Sigmoid colon (tissue), 7 donors: Measurements from ENCODE around the gene XPO1. TPM values are rescaled to one million over a fixed set of nuclear protein-coding genes. Genes with fewer than 3 reads are reported as not detected.

Experiments
- DNase-seq: peaks from one replicate; pipeline ENCODE4 v3.0.0-alpha.2; 2019
- H3K27ac ChIP-seq, 4 donors: fragments of 200-600 bp; sonication (generic); one replicate each; pipeline ENCODE4 v1.5.1; 2016 to 2019; ENCODE audit warnings: mild to moderate bottlenecking in 1 of 4
- H3K27me3 ChIP-seq, 3 donors: fragments of 200-600 bp; sonication (generic); one replicate each; pipeline ENCODE4 v1.5.1; 2019; ENCODE audit warnings: mild to moderate bottlenecking in 1 of 3
- H3K36me3 ChIP-seq, 4 donors: fragments of 200-600 bp; sonication (generic); one replicate each; pipeline ENCODE4 v1.5.1; 2016 to 2019
- H3K4me1 ChIP-seq, 4 donors: fragments of 200-600 bp; sonication (generic); one replicate each; pipeline ENCODE4 v1.5.1; 2017 to 2019
- H3K4me3 ChIP-seq, 4 donors: fragments of 200-600 bp; sonication (generic); one replicate each; pipeline ENCODE4 v1.5.1; 2017 to 2019; ENCODE audit warnings: mild to moderate bottlenecking in 2 of 4, moderate library complexity in 1 of 4
- H3K9me3 ChIP-seq, 4 donors: fragments of 200-600 bp in 3 of 4; sonication (generic) in 3 of 4; one replicate each; pipeline versions ENCODE4 v1.5.1 to v1.6.1; 2013 to 2019
- CTCF ChIP-seq, 4 experiments: fragments of 450-650 bp in 3 of 4; fragments of 200-600 bp in 1 of 4; IDR thresholded peaks; one replicate each; pipeline ENCODE4 v1.5.1; 2016 to 2019; ENCODE audit warnings: antibody characterized with exemption in 4 of 4, mild to moderate bottlenecking in 3 of 4, moderate library complexity in 2 of 4
- EP300 ChIP-seq, 4 donors: sonication (generic); formaldehyde crosslinking; IDR thresholded peaks; one replicate each; pipeline ENCODE4 v1.6.1; 2017; ENCODE audit warnings: antibody characterized with exemption in 4 of 4
- POLR2A ChIP-seq, 2 donors: fragments of 450-650 bp; IDR thresholded peaks; one replicate each; pipeline ENCODE4 v1.6.1; 2016; ENCODE audit warnings: antibody characterized with exemption in 2 of 2, mild to moderate bottlenecking in 2 of 2, moderate library complexity in 2 of 2
- POLR2AphosphoS5 ChIP-seq, 4 donors: sonication (generic); formaldehyde crosslinking; IDR thresholded peaks; one replicate each; pipeline ENCODE4 v1.6.1; 2017; ENCODE audit warnings: antibody characterized with exemption in 4 of 4
- WGBS, 2 donors: extraction: QIAGEN DNeasy Blood & Tissue Kit; methylation state at CpG; one replicate each; pipeline ENCODE4 v1.1.7; 2013; 5-methylcytosine and 5-hydroxymethylcytosine counted together
- intact Hi-C: fragments of 100-400 bp; cut with DNase I; formaldehyde crosslinking; loops from one replicate; pipeline ENCODE4 v1.15.1; 2023
- polyA plus RNA-seq, 3 donors: library from polyadenylated mRNA; stranded (reverse); fragments of 200-250 nt; gene quantifications; one replicate each; pipeline ENCODE4 v1.2.3, GENCODE V29; 2013
- total RNA-seq, 4 donors: library from RNA; depleted of rRNA; stranded (reverse); fragments of >200 nt; gene quantifications; one replicate each; pipeline ENCODE4 v1.1.0, GENCODE V29; 2016
- donor health status: healthy with polysubstance abuse.
- donor health status: Bipolar disorder and iron deficiency.
- donor health status: healthy.

Gene XPO1
- total and polyA plus RNA-seq, 7 donors = 23.4 to 460 (median 90.6) TPM

GRCh38 chr2:61557381-61557780 is 19.2 kb upstream of the XPO1 start:
- intact Hi-C loops = no loop called here
- H3K4me3 ChIP-seq = no peak overlapping the region
- WGBS, 2 donors = 77 to 85% methylated on average over 6 of the region's 6 CpGs

GRCh38 chr2:61554604-61555003 is 16.4 kb upstream of the XPO1 start:
- H3K27me3 ChIP-seq = no peaks in the 10 kb centered on the region
- WGBS, 2 donors = 91 to 92% methylated on average over 1 of the region's 1 CpG
- no peaks in the 10 kb centered on the region for H3K4me1 ChIP-seq
- H3K36me3 ChIP-seq = no peaks in the 10 kb centered on the region
- H3K4me3 ChIP-seq = no peak overlapping the region
- no peak for DNase-seq
- intact Hi-C loops = no loop called here
- H3K9me3 ChIP-seq = no peaks in the 10 kb centered on the region
- no peak overlapping the region for H3K27ac ChIP-seq
- TF ChIP-seq EP300 (IDR thresholded peaks at IDR 0.05) (no peak), POLR2A (IDR thresholded peaks at IDR 0.05) (no peak), POLR2AphosphoS5 (IDR thresholded peaks at IDR 0.05) (no peak), CTCF (IDR thresholded peaks at IDR 0.05) (no peak)

More at GRCh38 chr2:61557381-61557780, 19.2 kb upstream of the XPO1 start:
- no peak for TF ChIP-seq EP300 (IDR thresholded peaks at IDR 0.05)
- no peak for TF ChIP-seq POLR2A (IDR thresholded peaks at IDR 0.05)
- no peak for TF ChIP-seq POLR2AphosphoS5 (IDR thresholded peaks at IDR 0.05)
- no peak for TF ChIP-seq CTCF (IDR thresholded peaks at IDR 0.05)
- no peak overlapping the region for H3K27ac ChIP-seq
- no peak for DNase-seq
- no peaks in the 10 kb centered on the region for H3K9me3 ChIP-seq
- H3K36me3 ChIP-seq = no peaks in the 10 kb centered on the region
- no peaks in the 10 kb centered on the region for H3K27me3 ChIP-seq
- H3K4me1 ChIP-seq = no peaks in the 10 kb centered on the region

GRCh38 chr2:61550375-61551209 is 12.4 kb upstream of the XPO1 start:
- Histone ChIP-seq H3K27ac (no peak overlapping the region), H3K4me3 (no peak overlapping the region), H3K27me3 (no peaks in the 10 kb centered on the region), H3K36me3 (no peaks in the 10 kb centered on the region), H3K9me3 (no peaks in the 10 kb centered on the region), H3K4me1 (no peaks in the 10 kb centered on the region)
- 85 to 88% methylated on average over 5 of the region's 5 CpGs for WGBS, 2 donors
- TF ChIP-seq POLR2AphosphoS5 (IDR thresholded peaks at IDR 0.05) = no peak
- no peak for TF ChIP-seq POLR2A (IDR thresholded peaks at IDR 0.05)
- no peak for TF ChIP-seq CTCF (IDR thresholded peaks at IDR 0.05)
- no peak for TF ChIP-seq EP300 (IDR thresholded peaks at IDR 0.05)
- intact Hi-C loops = no loop called here
- no peak for DNase-seq

GRCh38 chr2:61549546-61549945 is 11.4 kb upstream of the XPO1 start:
- TF ChIP-seq CTCF (IDR thresholded peaks at IDR 0.05) (no peak), POLR2A (IDR thresholded peaks at IDR 0.05) (no peak), POLR2AphosphoS5 (IDR thresholded peaks at IDR 0.05) (no peak), EP300 (IDR thresholded peaks at IDR 0.05) (no peak)
- no peaks in the 10 kb centered on the region for H3K4me1 ChIP-seq
- H3K9me3 ChIP-seq = no peaks in the 10 kb centered on the region
- no peak for DNase-seq
- H3K27me3 ChIP-seq = no peaks in the 10 kb centered on the region
- no peak overlapping the region for H3K4me3 ChIP-seq
- H3K27ac ChIP-seq = no peak overlapping the region
- intact Hi-C loops = no loop called here
- WGBS, 2 donors = 93 to 99% methylated on average over 2 of the region's 2 CpGs
- no peaks in the 10 kb centered on the region for H3K36me3 ChIP-seq
